HG03575 (cell line): ENCODE measurements around the gene MRPL55.

Experiments used
- ATAC-seq: cut with Tn5 transposase; IDR thresholded peaks from one replicate; pipeline ENCODE4 v1.9.1; 2021; ENCODE audit not compliant: unreplicated experiment, insufficient number of reproducible peaks, low FRiP score; ENCODE audit errors: extremely low read depth

The MRPL55 gene

DNA sequence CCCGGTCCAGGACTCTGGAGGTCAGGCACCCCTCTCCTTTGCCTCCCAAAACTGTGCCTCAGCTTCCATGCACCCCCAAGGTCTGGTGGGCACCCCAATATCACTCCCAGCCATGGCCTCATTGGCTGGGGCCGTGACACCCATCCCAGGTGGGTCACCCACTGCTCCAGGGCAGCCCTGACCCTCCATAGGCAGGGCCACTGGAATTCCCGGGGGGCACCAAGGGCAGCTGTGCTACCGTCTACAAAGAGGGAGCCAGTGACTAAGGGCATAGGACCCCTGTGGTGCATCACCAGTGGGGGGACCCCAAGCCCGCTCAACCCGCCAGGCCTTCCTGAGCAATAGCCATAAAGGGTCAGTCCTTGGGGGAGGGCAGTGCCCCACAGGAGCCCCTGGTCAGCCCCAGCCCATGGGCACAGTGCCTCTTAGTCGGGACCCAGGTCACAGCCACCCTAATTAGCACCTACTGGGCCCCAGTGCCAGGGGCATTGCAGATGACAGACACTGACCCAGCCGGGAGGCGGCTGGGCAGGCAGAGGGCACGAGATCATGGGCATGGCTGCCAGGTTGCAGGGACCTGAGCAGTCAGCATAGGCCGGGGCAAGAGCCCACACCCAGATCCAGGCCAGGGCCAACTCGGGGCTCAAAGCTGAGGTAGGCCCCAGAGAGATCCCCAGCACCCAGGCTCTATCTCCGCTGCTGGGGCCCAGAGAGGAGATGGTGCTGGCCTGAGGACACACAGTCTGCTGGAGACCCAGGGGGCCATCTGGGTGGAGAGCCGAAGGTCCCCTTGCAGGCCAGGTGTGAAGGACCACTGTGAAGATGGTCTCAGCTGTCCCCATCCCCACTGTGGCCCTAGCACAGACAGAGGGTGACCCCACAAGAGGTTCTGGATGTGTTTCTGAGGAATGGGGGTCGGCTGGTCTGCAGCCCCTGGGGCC lies 45.6 kb downstream of the MRPL55 start:
- ATAC-seq = no peak

DNA sequence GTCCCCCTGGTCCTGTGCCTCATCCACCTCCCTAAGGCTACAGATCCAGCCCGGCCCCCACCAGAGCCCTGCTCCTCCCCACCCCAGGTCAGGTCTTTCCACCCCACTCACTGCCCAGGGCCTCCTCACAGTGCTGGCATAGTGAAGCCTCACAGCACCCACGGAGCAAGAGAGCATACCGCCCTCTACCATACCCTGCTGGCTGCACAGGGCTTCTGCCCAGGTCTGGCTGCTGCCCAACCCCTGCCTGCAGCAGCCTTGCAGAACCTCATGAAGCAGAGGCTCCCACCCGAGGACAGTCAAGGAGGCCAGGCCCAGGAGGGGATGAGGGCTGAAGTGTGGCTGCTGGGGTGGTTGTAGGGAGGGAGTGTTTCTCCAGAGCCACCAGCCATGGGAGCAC lies 46.3 kb downstream of the MRPL55 start:
- ATAC-seq = no peak

- ATAC-seq = no peak
These were observed 46.9 kb downstream of the MRPL55 start for GRCh38 chr1:228062085-228062791.

DNA sequence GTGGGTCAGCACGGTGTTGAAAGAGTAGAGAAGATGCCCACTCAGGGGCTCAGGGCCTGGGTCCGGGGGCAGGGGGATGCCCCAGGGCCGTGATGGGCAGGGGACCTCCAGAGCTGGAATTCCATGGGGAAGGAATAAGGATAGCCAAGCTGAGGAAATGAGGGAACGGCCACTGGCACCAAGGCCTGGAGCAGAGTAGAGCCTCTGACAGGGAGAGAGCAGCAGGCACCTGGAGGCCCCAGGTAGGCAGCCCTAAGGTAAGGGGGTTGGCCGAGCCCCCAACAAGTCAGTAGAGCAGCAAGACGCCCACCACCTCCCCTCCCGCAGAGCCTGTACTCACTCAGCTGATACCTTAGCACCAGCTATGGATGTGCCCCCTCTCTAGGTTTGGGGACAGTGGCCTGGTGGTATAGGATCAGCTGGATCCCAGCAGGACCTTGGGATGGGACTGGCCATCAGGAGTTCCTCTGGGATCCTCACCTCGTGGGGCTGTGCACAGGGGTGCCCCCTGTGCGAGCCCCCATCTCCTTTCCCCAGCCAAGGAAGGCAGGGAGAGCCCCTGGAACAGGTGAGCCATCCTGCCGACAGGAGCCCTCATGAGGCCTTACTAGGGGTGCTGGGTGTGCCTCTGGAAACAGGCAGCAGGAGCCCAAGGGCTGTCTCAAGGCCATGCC lies 47.6 kb downstream of the MRPL55 start:
- ATAC-seq = no peak

DNA sequence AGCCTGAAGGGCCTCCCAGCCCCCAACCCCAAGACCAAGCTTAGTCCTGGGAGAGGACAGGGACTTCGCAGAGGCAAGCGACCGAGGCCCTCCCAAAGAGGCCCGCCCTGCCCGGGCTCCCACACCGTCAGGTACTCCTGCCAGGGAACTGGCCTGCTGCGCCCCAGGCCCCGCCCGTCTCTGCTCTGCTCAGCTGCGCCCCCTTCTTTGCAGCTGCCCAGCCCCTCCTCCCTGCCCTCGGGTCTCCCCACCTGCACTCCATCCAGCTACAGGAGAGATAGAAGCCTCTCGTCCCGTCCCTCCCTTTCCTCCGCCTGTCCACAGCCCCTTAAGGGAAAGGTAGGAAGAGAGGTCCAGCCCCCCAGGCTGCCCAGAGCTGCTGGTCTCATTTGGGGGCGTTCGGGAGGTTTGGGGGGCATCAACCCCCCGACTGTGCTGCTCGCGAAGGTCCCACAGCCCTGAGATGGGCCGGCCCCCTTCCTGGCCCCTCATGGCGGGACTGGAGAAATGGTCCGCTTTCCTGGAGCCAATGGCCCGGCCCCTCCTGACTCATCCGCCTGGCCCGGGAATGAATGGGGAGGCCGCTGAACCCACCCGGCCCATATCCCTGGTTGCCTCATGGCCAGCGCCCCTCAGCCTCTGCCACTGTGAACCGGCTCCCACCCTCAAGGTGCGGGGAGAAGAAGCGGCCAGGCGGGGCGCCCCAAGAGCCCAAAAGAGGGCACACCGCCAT lies 48.5 kb downstream of the MRPL55 start:
- ATAC-seq = no peak

DNA sequence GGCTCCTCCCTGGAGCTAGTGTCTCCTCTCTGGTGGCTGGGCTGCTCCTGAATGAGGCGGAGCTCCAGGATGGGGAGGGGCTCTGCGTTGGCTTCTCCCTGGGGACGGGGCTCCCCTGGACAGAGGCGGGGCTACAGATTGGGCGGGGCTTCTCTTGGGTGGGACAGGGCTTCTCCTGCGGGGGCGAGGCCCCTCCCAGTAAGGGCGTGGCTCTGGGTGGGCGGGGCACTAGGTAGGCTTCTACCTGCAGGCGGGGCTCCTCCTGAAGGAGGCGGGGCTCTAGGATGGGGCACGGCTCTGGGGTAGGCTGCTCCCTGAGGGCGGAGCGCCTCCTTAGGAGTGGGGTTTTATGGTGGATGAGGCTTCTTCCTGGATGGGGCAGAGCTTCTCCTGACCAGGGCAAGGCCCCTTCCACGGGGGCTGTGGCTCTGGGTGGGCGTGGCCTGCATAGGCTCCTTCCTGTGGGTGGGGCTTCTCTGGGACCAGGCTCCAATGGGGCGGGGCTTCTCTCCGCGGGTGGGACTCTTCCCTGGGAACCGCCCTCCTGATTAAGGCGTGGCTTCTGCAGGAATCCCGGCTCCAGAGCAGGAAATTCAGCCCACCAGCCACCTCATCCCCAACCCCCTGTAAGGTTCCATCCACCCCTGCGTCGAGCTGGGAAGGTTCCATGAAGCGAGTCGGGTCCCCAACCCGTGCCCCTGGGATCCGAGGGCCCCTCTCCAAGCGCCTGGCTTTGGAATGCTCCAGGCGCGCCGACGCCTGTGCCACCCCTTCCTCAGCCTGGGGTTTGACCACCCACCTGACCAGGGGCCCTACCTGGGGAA lies 49.3 kb downstream of the MRPL55 start:
- no peak for ATAC-seq

DNA sequence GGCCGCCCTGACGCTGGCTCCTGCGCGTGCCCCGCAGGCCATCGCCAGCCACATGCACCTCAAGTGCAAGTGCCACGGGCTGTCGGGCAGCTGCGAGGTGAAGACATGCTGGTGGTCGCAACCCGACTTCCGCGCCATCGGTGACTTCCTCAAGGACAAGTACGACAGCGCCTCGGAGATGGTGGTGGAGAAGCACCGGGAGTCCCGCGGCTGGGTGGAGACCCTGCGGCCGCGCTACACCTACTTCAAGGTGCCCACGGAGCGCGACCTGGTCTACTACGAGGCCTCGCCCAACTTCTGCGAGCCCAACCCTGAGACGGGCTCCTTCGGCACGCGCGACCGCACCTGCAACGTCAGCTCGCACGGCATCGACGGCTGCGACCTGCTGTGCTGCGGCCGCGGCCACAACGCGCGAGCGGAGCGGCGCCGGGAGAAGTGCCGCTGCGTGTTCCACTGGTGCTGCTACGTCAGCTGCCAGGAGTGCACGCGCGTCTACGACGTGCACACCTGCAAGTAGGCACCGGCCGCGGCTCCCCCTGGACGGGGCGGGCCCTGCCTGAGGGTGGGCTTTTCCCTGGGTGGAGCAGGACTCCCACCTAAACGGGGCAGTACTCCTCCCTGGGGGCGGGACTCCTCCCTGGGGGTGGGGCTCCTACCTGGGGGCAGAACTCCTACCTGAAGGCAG lies 50.0 kb downstream of the MRPL55 start:
- no peak for ATAC-seq

DNA sequence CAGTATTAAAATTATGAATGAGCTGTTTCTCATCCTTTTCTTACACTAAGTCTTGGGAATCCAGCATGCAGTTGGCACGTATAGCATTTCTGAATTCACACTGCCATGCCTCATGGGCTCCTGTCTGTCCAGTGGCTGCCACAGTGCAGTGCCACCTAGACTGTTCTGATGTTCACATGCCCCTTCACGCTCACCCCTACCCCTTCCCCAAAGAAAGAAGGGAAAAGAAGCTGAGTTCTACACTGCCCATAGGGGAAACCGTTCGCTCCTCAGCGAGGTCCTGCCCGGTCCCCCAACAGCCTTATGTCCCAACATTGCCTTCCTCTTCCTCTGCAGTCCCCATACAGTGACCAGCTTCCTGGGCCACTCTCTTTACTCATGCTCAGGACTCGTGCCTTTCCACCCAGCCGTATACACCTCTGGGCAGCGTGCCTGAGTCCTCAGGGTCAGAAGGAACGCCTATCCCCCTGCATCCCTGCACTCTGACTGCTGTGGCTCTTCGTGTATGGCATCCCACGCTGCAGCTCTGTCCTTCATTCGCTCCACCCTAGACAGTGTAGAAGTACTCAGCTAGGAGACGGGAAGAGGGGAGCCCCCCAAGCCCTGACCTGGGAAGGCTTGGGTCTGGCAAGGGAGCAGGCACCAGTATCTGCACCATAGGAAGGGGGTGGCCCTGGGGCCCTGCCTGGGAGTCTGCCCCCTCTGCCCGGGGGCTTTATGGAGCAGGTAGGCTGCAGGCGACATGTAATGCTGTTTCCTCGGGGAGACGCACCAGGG lies 50.7 kb downstream of the MRPL55 start:
- ATAC-seq = no peak
